ENCODE measurements around the gene PPM1F. TPM values are rescaled to one million over a fixed set of nuclear protein-coding genes. Genes with fewer than 3 reads are reported as not detected.

The PPM1F gene
- total and polyA plus RNA-seq, 3 experiments from 2014 or later, result 9.2 to 29.1 (median 25.4) TPM

GRCh38 chr22:21961886-21962654 lies 9.4 kb upstream of the PPM1F start:
- Mint-ChIP-seq H3K27ac (peak overlapping the region in 1 of 8 donors; percentile 86), H3K4me3 (no peak overlapping the region), H3K9me3 (no peaks in the 10 kb centered on the region), H3K27me3 (no peaks in the 10 kb centered on the region), H3K4me1 (no peaks in the 10 kb centered on the region), H3K36me3 (peaks cover 0 to 79% (median 5%) of the 10 kb centered on the region in 3 donors)
- Histone ChIP-seq H3K27ac (ENCODE audit: low read depth, low read length) (no peak overlapping the region), H3K27me3 (ENCODE audit: insufficient read depth, low read length, poor library complexity, severe bottlenecking) (no peaks in the 10 kb centered on the region), H3K4me1 (ENCODE audit: insufficient read depth, low read length) (no peaks in the 10 kb centered on the region), H3K9me3 (ENCODE audit: low read length) (no peaks in the 10 kb centered on the region), H3K36me3 (ENCODE audit: insufficient read depth, low read length) (peaks cover 38% of the 10 kb centered on the region), H3K4me3 (ENCODE audit: low read length) (no peak overlapping the region)
- POLR2A ChIA-PET, result no interaction called here
- no peak for DNase-seq
- CTCF ChIA-PET, result interaction anchor here (1.4 to 2.8 kb wide), 3 partner anchors 9 to 24 kb away, joined by 3 to 8 read pairs (median 6); partner anchors contain the start of gene PPM1F

DNA sequence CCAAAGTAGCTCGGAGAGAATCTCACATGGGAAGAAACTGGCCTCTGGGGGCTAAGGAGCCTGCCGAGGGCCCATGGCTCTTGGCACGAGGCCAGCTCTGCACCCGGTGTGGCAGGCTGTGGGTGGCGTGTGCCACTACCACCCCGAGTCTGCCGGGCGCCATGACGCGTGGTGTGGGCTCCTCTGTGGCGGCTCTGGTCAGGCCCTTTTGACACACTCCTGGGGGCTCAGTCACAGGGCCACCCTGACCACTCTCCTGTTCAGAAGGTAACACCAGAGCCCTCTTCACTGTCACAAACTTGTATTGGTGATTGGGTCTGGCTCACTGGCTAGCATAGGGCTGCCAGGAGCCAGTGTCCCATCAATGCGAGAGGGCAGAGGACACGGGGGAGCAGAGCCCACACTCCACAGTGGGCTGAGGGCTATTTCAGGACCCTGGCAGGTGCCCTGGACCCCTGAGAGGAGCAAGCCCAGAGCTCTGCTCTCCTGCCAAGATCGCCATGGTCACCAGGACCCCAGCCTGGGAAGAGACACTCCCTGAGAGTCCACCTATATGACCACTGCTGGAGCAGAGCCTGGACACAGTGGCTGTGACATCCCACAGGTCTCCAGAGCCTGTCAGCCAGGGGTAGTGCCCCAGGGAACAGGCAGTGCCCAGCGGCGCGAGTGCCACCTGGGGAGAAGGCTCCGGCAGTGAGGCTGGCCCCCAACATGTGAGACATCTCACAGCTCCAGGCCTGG lies 8.6 kb upstream of the PPM1F start:
- no peak for DNase-seq
- Histone ChIP-seq H3K4me1 (ENCODE audit: insufficient read depth, low read length) (no peaks in the 10 kb centered on the region), H3K36me3 (ENCODE audit: insufficient read depth, low read length) (peaks cover 31% of the 10 kb centered on the region), H3K9me3 (ENCODE audit: low read length) (no peaks in the 10 kb centered on the region), H3K27ac (ENCODE audit: low read depth, low read length) (no peak overlapping the region), H3K27me3 (ENCODE audit: insufficient read depth, low read length, poor library complexity, severe bottlenecking) (no peaks in the 10 kb centered on the region), H3K4me3 (ENCODE audit: low read length) (no peak overlapping the region)
- H3K4me1 Mint-ChIP-seq, result no peaks in the 10 kb centered on the region
- peaks cover 0 to 71% (median 5%) of the 10 kb centered on the region in 3 donors for H3K36me3 Mint-ChIP-seq
- ChIA-PET CTCF (interaction anchor here (1.0 to 2.8 kb wide), 3 partner anchors 9 to 23 kb away, joined by 3 to 8 read pairs (median 3); partner anchors contain the start of gene PPM1F), POLR2A (no interaction called here)
- H3K27ac Mint-ChIP-seq, result no peak overlapping the region
- no peak overlapping the region for H3K4me3 Mint-ChIP-seq
- H3K9me3 Mint-ChIP-seq, result no peaks in the 10 kb centered on the region
- no peaks in the 10 kb centered on the region for H3K27me3 Mint-ChIP-seq

- H3K36me3 ChIP-seq (ENCODE audit: insufficient read depth, low read length), result peaks cover 28% of the 10 kb centered on the region
- POLR2A ChIA-PET, result no interaction called here
Observed at GRCh38 chr22:21960200-21961126, 7.8 kb upstream of the PPM1F start.

DNA sequence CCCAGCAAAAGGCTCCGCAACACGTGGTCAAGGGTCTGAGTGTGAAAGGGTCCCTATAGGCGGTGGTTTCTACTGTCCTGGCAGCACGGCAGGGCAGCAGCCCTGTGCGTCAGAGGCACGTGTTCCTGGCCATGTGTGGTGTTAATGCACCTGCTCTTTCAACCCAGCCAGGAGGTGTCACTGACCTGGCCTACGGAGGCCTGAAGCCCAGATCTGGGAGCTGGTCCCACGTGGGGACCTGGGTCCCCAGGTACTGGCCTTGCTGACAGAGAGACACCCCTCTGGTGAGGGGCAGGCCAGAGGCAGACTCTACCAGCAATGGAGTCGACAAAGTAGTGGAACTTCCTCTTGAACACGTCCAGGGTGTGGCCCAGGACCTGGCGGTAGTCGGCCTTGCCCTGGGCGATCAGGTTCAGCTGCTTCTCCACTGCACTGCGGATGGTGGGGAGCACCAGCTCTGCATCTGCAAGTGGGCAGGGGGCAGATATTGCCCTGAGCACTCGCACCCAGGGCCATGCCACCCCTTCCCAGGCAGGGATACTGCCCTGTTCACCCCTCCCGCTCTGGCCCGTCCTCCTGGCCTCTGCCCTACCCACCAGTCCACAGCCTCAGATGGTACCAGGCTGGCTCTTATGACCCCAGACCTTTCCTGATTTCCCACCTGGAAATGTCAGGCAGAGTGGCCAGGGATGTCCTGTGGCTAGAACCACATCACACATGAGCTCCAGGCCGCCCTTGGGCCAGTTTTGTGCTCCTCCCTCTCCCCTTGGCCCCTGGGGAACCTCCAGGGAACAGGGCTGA lies 6.8 kb upstream of the PPM1F start:
- no peaks in the 10 kb centered on the region for H3K4me1 Mint-ChIP-seq
- Histone ChIP-seq H3K27ac (ENCODE audit: low read depth, low read length) (no peak overlapping the region), H3K36me3 (ENCODE audit: insufficient read depth, low read length) (peaks cover 22% of the 10 kb centered on the region), H3K27me3 (ENCODE audit: insufficient read depth, low read length, poor library complexity, severe bottlenecking) (no peaks in the 10 kb centered on the region), H3K4me1 (ENCODE audit: insufficient read depth, low read length) (no peaks in the 10 kb centered on the region), H3K4me3 (ENCODE audit: low read length) (no peak overlapping the region), H3K9me3 (ENCODE audit: low read length) (no peaks in the 10 kb centered on the region)
- H3K4me3 Mint-ChIP-seq, result no peak overlapping the region
- ChIA-PET CTCF (no interaction called here), POLR2A (no interaction called here)
- no peaks in the 10 kb centered on the region for H3K27me3 Mint-ChIP-seq
- peak overlapping the region in 1 of 8 donors; percentile 85 for H3K27ac Mint-ChIP-seq
- no peaks in the 10 kb centered on the region for H3K9me3 Mint-ChIP-seq
- DNase-seq, result no peak
- peaks cover 0 to 58% (median 5%) of the 10 kb centered on the region in 3 donors for H3K36me3 Mint-ChIP-seq

More at GRCh38 chr22:21960200-21961126, 7.8 kb upstream of the PPM1F start:
- H3K4me3 ChIP-seq (ENCODE audit: low read length), result no peak overlapping the region
- no peak overlapping the region for H3K27ac ChIP-seq (ENCODE audit: low read depth, low read length)
- CTCF ChIA-PET, result interaction anchor here (1.0 to 2.8 kb wide), 2 partner anchors 8 to 12 kb away, joined by 3 to 8 read pairs; partner anchors contain the start of gene PPM1F
- no peak for DNase-seq
- no peaks in the 10 kb centered on the region for H3K4me1 Mint-ChIP-seq
- H3K9me3 Mint-ChIP-seq, result no peaks in the 10 kb centered on the region
- no peaks in the 10 kb centered on the region for H3K9me3 ChIP-seq (ENCODE audit: low read length)
- no peaks in the 10 kb centered on the region for H3K27me3 ChIP-seq (ENCODE audit: insufficient read depth, low read length, poor library complexity, severe bottlenecking)
- H3K4me3 Mint-ChIP-seq, result no peak overlapping the region
- no peaks in the 10 kb centered on the region for H3K27me3 Mint-ChIP-seq
- no peaks in the 10 kb centered on the region for H3K4me1 ChIP-seq (ENCODE audit: insufficient read depth, low read length)
- peak overlapping the region in 1 of 8 donors; percentile 42 for H3K27ac Mint-ChIP-seq
- H3K36me3 Mint-ChIP-seq, result peaks cover 0 to 66% (median 5%) of the 10 kb centered on the region in 3 donors

GRCh38 chr22:21958360-21959273 lies 6.0 kb upstream of the PPM1F start:
- no peaks in the 10 kb centered on the region for H3K9me3 ChIP-seq (ENCODE audit: low read length)
- H3K27me3 Mint-ChIP-seq, result no peaks in the 10 kb centered on the region

GRCh38 chr22:21951931-21952465 lies 650 bp downstream of the PPM1F start:
- Mint-ChIP-seq H3K4me3 (peak overlapping the region; percentile 82 to 93 (median 87)), H3K9me3 (no peaks in the 10 kb centered on the region), H3K36me3 (no peaks in the 10 kb centered on the region), H3K27ac (peak overlapping the region in 3 of 8 donors; percentile 50 to 68 (median 58)), H3K4me1 (peaks cover 17 to 20% (median 20%) of the 10 kb centered on the region in 3 donors), H3K27me3 (peaks cover 0 to 2% of the 10 kb centered on the region in 2 donors)
- H3K36me3 ChIP-seq (ENCODE audit: insufficient read depth, low read length), result no peaks in the 10 kb centered on the region
- CTCF ChIA-PET, result interaction anchor here (0.6 to 7.2 kb wide), 10 partner anchors 10 to 241 kb away, joined by 3 to 100 read pairs (median 4); no protein-coding TSS in a partner anchor
- DNase-seq, result peak in 1 of 5 donors; percentile 20
- H3K9me3 ChIP-seq (ENCODE audit: low read length), result no peaks in the 10 kb centered on the region
- peak overlapping the region; percentile 66 for H3K4me3 ChIP-seq (ENCODE audit: low read length)
- no peaks in the 10 kb centered on the region for H3K27me3 ChIP-seq (ENCODE audit: insufficient read depth, low read length, poor library complexity, severe bottlenecking)
- peak overlapping the region; percentile 80 for H3K27ac ChIP-seq (ENCODE audit: low read depth, low read length)
- POLR2A ChIA-PET, result interaction anchor here (0.6 to 1.1 kb wide), 2 partner anchors 14 to 61 kb away, joined by 3 to 7 read pairs; no protein-coding TSS in a partner anchor
- H3K4me1 ChIP-seq (ENCODE audit: insufficient read depth, low read length), result peaks cover 18% of the 10 kb centered on the region

More at GRCh38 chr22:21958360-21959273, 6.0 kb upstream of the PPM1F start:
- peaks cover 0 to 49% (median 5%) of the 10 kb centered on the region in 3 donors for H3K36me3 Mint-ChIP-seq
- H3K9me3 Mint-ChIP-seq, result no peaks in the 10 kb centered on the region
- DNase-seq, result no peak
- Histone ChIP-seq H3K4me1 (ENCODE audit: insufficient read depth, low read length) (no peaks in the 10 kb centered on the region), H3K27me3 (ENCODE audit: insufficient read depth, low read length, poor library complexity, severe bottlenecking) (no peaks in the 10 kb centered on the region), H3K36me3 (ENCODE audit: insufficient read depth, low read length) (peaks cover 17% of the 10 kb centered on the region), H3K27ac (ENCODE audit: low read depth, low read length) (no peak overlapping the region), H3K4me3 (ENCODE audit: low read length) (no peak overlapping the region)
- ChIA-PET POLR2A (no interaction called here), CTCF (interaction anchor here (1.1 kb wide), 1 partner anchor 21 kb away, joined by 5 read pairs; no protein-coding TSS in a partner anchor)
- H3K4me1 Mint-ChIP-seq, result no peaks in the 10 kb centered on the region
- no peak overlapping the region for H3K4me3 Mint-ChIP-seq
- peak overlapping the region in 1 of 8 donors; percentile 32 for H3K27ac Mint-ChIP-seq
